Hepatocyte (in vitro differentiated cells): ENCODE data around the gene ALDOB. TPM values are rescaled to one million over a fixed set of nuclear protein-coding genes. Genes with fewer than 3 reads are reported as not detected.

Experiments
- DNase-seq: peaks from one replicate; pipeline ENCODE4 v3.0.0-alpha.2; 2016; ENCODE audit warnings: low spot score
- H2AFZ ChIP-seq: fragments of 200-600 bp; sonication (generic); 2 replicates; pipeline ENCODE4 v1.6.0; 2016; ENCODE audit warnings: antibody characterized with exemption, mild to moderate bottlenecking
- H3K27ac ChIP-seq: fragments of 200-600 bp; sonication (generic); 2 replicates; pipeline ENCODE4 v1.5.1; 2016; ENCODE audit warnings: mild to moderate bottlenecking
- H3K27me3 ChIP-seq: fragments of 200-600 bp; sonication (generic); 2 replicates; pipeline ENCODE4 v1.6.1; 2016
- H3K36me3 ChIP-seq: fragments of 200-600 bp; sonication (generic); replicated peaks from 2 replicates; pipeline ENCODE4 v1.5.1; 2016; ENCODE audit warnings: low read depth; ENCODE audit not compliant: insufficient read depth
- H3K4me1 ChIP-seq: fragments of 200-600 bp; sonication (generic); 2 replicates; pipeline ENCODE4 v1.5.1; 2016; ENCODE audit warnings: mild to moderate bottlenecking, moderate library complexity; ENCODE audit not compliant: insufficient read depth
- H3K4me2 ChIP-seq: fragments of 200-600 bp; sonication (generic); 2 replicates; pipeline ENCODE4 v1.6.0; 2016
- H3K4me3 ChIP-seq: fragments of 200-600 bp; sonication (generic); 2 replicates; pipeline ENCODE4 v1.5.1; 2016; ENCODE audit warnings: mild to moderate bottlenecking
- H3K79me2 ChIP-seq: fragments of 200-600 bp; sonication (generic); 2 replicates; pipeline ENCODE4 v1.6.0; 2017; ENCODE audit warnings: mild to moderate bottlenecking
- H3K9me2 ChIP-seq: fragments of 200-600 bp; sonication (generic); replicated peaks from 2 replicates; pipeline ENCODE4 v1.6.0; 2017; ENCODE audit warnings: mild to moderate bottlenecking; ENCODE audit not compliant: insufficient read depth
- H3K9me3 ChIP-seq: fragments of 200-600 bp; sonication (generic); 2 replicates; pipeline ENCODE4 v1.5.1; 2016; ENCODE audit warnings: low read depth, mild to moderate bottlenecking
- H4K20me1 ChIP-seq: fragments of 200-600 bp; sonication (generic); 2 replicates; pipeline ENCODE4 v1.6.0; 2016; ENCODE audit warnings: mild to moderate bottlenecking; ENCODE audit not compliant: insufficient read depth, poor library complexity, severe bottlenecking
- EZH2 ChIP-seq: fragments of 200-600 bp; sonication (generic); IDR thresholded peaks from 2 replicates; pipeline ENCODE4 v1.6.1; 2016; ENCODE audit warnings: antibody characterized with exemption, mild to moderate bottlenecking, borderline replicate concordance
- EZH2phosphoT487 ChIP-seq: fragments of 200-600 bp; sonication (generic); IDR thresholded peaks from one replicate; pipeline ENCODE4 v1.6.1; 2018; ENCODE audit warnings: antibody characterized with exemption, mild to moderate bottlenecking, low read depth, moderate library complexity; ENCODE audit not compliant: unreplicated experiment, severe bottlenecking
- WGBS: methylation state at CpG from one replicate; pipeline ENCODE4 v1.1.6; 2016; ENCODE audit warnings: low lambda C conversion rate; ENCODE audit errors: missing lambda C conversion rate; 5-methylcytosine and 5-hydroxymethylcytosine counted together
- polyA plus RNA-seq: library from polyadenylated mRNA; unstranded; fragments of >200 nt; fragmentation: Nextera tagmentation; extraction: Ambion mirVana; gene quantifications from 2 replicates; pipeline ENCODE4 v1.2.1, GENCODE V29; 2016
- total RNA-seq: library from RNA; depleted of rRNA; stranded (reverse); fragments of >200 nt; gene quantifications from 2 replicates; pipeline ENCODE4 v1.2.3, GENCODE V29; 2014
- TF ChIP-seq, protein P1 (sequence below): fragments of 200-600 bp; sonication (generic); IDR thresholded peaks from 2 replicates; pipeline ENCODE4 v1.5.1; 2016; ENCODE audit warnings: antibody characterized with exemption, mild to moderate bottlenecking; ENCODE audit not compliant: poor library complexity

The ALDOB gene
- total and polyA plus RNA-seq, 2 experiments from 2014 or later = 71.6 to 236 TPM

DNA sequence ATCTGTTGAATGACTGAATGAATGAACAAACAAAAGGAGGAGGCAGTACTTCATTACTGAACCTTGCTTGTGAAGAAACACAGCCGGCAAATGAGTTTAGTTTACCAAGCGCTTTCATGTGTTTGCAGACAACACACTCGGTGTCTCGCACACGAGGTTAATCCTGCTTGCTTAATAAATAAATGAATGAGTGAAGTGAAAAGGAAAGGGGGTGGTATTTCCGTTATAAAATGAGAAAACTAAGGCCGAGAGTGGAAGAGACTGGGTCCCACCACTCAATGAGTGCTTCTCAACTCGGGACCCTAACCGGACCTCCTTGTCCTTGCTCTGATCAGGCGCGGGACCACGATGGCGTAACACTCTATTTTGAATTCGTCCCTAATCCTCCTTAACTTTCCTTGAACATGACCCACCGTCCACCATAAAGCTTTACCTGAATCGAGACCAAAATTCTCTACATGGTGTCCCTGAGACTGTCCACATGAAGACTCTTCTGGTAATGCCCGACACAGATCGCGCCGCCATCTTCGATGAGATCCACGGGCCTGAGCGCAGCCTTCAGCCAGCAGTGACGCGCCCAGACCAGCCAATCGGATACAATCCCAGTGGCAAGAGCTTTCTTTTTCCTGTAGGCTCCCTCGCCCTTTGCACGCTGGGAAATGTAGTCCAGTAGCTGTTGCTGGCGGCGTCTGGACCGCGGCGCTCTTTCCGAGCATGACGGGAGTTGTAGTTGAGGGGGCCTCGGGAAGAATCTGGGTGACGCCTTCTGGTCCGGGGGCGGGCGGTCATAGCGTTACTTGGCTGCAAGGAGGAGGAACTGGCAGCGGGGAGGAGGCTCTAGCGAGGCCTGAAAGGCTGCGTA is 37.3 kb downstream of the ALDOB start, which contains the start of the genes MRPL50 and ZNF189:
Gene MRPL50, minus strand, starts transcription at position 551 of the 862 bp plus-strand sequence. Its CDS starts 26 bp downstream, at position 525.
Gene ZNF189, plus strand, starts transcription at position 784 of the 862 bp plus-strand sequence. CDS start 306 bp downstream, outside the sequence.
- Histone ChIP-seq H4K20me1 (no peaks in the 10 kb centered on the region), H3K4me3 (peak within 1 kb of the TSS; percentile 92), H3K27ac (peak within 1 kb of the TSS; percentile 85), H3K9me2 (no peaks in the 10 kb centered on the region), H3K79me2 (peaks cover 91% of the 10 kb centered on the region), H3K9me3 (peaks cover 19% of the 10 kb centered on the region), H3K4me1 (no peaks in the 10 kb centered on the region), H3K36me3 (peaks cover 15% of the 10 kb centered on the region), H3K27me3 (no peaks in the 10 kb centered on the region), H2AFZ (peak within 1 kb of the TSS; percentile 69), H3K4me2 (peak within 1 kb of the TSS; percentile 93)
- under 1% methylated on average over 42 of the region's 44 CpGs for WGBS
- TF ChIP-seq EZH2phosphoT487 (no peak), EZH2 (no peak)
- TF ChIP-seq, protein P1, sequence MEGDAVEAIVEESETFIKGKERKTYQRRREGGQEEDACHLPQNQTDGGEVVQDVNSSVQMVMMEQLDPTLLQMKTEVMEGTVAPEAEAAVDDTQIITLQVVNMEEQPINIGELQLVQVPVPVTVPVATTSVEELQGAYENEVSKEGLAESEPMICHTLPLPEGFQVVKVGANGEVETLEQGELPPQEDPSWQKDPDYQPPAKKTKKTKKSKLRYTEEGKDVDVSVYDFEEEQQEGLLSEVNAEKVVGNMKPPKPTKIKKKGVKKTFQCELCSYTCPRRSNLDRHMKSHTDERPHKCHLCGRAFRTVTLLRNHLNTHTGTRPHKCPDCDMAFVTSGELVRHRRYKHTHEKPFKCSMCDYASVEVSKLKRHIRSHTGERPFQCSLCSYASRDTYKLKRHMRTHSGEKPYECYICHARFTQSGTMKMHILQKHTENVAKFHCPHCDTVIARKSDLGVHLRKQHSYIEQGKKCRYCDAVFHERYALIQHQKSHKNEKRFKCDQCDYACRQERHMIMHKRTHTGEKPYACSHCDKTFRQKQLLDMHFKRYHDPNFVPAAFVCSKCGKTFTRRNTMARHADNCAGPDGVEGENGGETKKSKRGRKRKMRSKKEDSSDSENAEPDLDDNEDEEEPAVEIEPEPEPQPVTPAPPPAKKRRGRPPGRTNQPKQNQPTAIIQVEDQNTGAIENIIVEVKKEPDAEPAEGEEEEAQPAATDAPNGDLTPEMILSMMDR = no peak
- peak; percentile 98 for DNase-seq

DNA sequence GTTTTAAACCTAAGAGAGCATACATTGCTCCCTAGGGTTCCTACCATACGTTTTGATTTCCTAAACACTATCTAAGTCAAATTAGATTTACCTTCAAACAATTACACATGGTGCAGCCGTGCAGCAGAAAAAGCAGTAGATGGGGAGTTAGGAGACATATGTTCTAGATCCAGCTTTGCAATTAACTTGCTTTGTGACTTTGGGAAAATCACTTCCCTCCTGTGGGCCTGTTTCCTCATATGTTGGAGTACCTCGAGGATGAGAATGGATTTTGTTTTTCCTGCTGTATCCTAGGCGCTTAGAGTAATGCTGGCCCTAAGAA is 37.9 kb downstream of the ALDOB start:
- Histone ChIP-seq H3K4me1 (no peaks in the 10 kb centered on the region), H3K9me2 (no peaks in the 10 kb centered on the region), H4K20me1 (no peaks in the 10 kb centered on the region), H2AFZ (peak overlapping the region; percentile 33), H3K4me3 (peak overlapping the region; percentile 54), H3K27ac (peak overlapping the region; percentile 85), H3K79me2 (peaks cover 92% of the 10 kb centered on the region), H3K36me3 (peaks cover 13% of the 10 kb centered on the region), H3K27me3 (no peaks in the 10 kb centered on the region), H3K9me3 (peaks cover 18% of the 10 kb centered on the region), H3K4me2 (peak overlapping the region; percentile 81)
- TF ChIP-seq, protein P1 = no peak
- no peak for TF ChIP-seq EZH2phosphoT487
- TF ChIP-seq EZH2 = no peak
- 7% methylated on average over 4 of the region's 4 CpGs for WGBS
- no peak for DNase-seq

DNA sequence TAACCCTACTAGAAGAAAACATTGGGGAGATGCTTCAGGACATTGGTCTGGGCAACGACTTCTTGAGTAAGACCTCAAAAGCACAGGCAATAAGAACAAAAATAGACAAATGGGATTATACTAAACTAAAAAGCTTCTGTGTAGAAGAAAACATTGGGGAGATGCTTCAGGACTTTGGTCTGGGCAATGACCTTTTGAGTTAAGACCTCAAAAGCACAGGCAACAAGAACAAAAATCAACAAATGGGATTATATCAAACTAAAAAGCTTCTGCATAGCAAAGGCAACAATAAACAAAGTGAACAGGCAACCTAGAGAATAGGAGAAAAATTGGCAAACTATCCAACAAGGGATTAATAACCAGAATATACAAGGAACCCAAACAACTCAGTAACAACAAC is 40.9 kb downstream of the ALDOB start:
- WGBS = 100% methylated on average over 1 of the region's 1 CpG
- Histone ChIP-seq H3K9me3 (no peaks in the 10 kb centered on the region), H3K4me2 (no peak overlapping the region), H3K79me2 (peaks cover 86% of the 10 kb centered on the region), H3K4me1 (no peaks in the 10 kb centered on the region), H3K9me2 (no peaks in the 10 kb centered on the region), H3K36me3 (no peaks in the 10 kb centered on the region), H3K27me3 (no peaks in the 10 kb centered on the region), H4K20me1 (no peaks in the 10 kb centered on the region), H2AFZ (no peak overlapping the region), H3K4me3 (no peak overlapping the region), H3K27ac (no peak overlapping the region)
- TF ChIP-seq EZH2 (no peak), EZH2phosphoT487 (no peak)
- TF ChIP-seq, protein P1 = no peak
- DNase-seq = no peak
